Stomach smooth muscle (tissue), 2 donors: ENCODE measurements around the gene MARCKS.

ENCODE experiments used
- H3K27ac ChIP-seq: one replicate; pipeline ENCODE4 v1.7.0; 2013; ENCODE audit warnings: mild to moderate bottlenecking, low read length, inconsistent platforms
- H3K27me3 ChIP-seq, 2 donors: one replicate each; pipeline ENCODE4 v1.7.0; 2013; ENCODE audit warnings: low read length in 2 of 2; ENCODE audit not compliant: insufficient read depth in 2 of 2, control insufficient read depth in 1 of 2
- H3K36me3 ChIP-seq, 2 donors: one replicate each; pipeline ENCODE4 v1.7.0; 2013; ENCODE audit warnings: low read length in 2 of 2; ENCODE audit not compliant: control insufficient read depth in 2 of 2, insufficient read depth in 2 of 2
- H3K4me1 ChIP-seq: one replicate; pipeline ENCODE4 v1.7.0; 2013; ENCODE audit warnings: low read length; ENCODE audit not compliant: control insufficient read depth, insufficient read depth
- H3K4me3 ChIP-seq, 2 donors: one replicate each; pipeline ENCODE4 v1.7.0; 2013; ENCODE audit warnings: low read length in 2 of 2
- H3K9ac ChIP-seq, 2 donors: one replicate each; pipeline ENCODE4 v1.7.0; 2013; ENCODE audit warnings: low read length in 2 of 2, mild to moderate bottlenecking in 1 of 2
- H3K9me3 ChIP-seq, 2 donors: one replicate each; pipeline ENCODE4 v1.7.0; 2013; ENCODE audit warnings: low read length in 2 of 2; ENCODE audit not compliant: control insufficient read depth in 2 of 2
- donor health status: healthy.
- donor health status: Pancreatic carcinoma.

MARCKS gene

DNA sequence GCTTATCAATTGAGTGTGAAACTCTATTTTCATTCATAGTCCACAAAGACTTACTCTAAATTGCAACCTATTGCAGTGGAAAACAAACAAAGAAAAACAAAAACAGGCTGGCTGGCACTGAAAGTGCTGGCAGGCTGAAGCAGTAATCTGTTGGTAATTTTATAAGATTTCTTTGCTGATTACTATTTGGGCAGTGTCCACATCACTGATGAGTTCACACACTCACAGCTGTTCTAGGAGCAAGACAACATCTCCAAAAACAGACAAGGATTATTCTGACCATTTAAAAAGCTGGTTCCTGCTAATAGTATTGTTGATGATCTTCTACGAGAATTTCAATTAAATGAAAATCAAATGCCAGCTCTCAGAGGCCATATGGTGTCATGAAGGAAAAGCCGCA, 26.9 kb downstream of the MARCKS start:
- no peak overlapping the region for H3K27ac ChIP-seq
- H3K4me3 ChIP-seq = no peak overlapping the region
- no peaks in the 10 kb centered on the region for H3K27me3 ChIP-seq
- H3K9me3 ChIP-seq = no peaks in the 10 kb centered on the region
- H3K9ac ChIP-seq = no peak overlapping the region
- H3K36me3 ChIP-seq = no peaks in the 10 kb centered on the region
- peaks cover 3% of the 10 kb centered on the region for H3K4me1 ChIP-seq

DNA sequence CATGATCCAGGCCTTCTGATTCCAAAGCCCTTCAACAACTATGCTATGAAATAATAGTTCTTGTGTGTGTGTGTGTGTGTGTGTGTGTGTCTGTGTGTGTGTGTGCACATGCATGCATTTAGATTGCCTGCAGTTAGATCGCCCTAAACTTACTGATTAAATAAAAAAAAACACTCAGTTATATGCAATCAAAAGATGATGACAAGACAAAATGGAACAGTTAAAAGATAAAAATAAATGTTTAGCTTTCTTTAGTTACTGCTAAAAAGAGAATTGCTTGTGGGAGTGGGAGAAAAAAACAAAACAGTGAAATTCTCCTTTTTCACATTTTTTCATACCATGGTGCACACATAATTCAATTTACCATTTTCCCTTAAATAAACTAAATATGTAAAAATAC, 29.4 kb downstream of the MARCKS start:
- no peaks in the 10 kb centered on the region for H3K36me3 ChIP-seq
- no peak overlapping the region for H3K27ac ChIP-seq
- no peaks in the 10 kb centered on the region for H3K27me3 ChIP-seq
- no peak overlapping the region for H3K9ac ChIP-seq
- H3K4me3 ChIP-seq = no peak overlapping the region
- H3K9me3 ChIP-seq = no peaks in the 10 kb centered on the region
- peaks cover 3% of the 10 kb centered on the region for H3K4me1 ChIP-seq

DNA sequence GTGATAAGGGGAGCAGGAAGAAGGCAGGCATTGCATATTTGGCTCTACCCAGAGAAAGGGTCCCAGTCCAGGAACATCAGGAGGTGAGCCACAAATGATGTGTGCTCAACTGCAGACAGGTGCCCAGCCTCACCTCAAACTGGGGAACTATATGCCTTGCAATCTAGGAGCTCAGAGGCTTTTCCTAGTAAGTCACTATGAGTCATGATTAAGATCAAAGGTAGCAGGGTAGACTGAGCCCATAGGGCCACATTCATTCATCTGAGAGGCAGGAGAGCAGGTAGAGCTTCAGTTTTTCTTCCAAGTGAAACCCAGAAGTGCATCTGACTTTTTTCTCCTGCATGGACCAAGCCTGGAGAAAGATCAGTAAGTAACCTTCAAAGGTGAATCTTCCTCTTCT, 31.3 kb downstream of the MARCKS start:
- Histone ChIP-seq H3K4me1 (no peaks in the 10 kb centered on the region), H3K27me3 (no peaks in the 10 kb centered on the region), H3K9me3 (no peaks in the 10 kb centered on the region), H3K9ac (no peak overlapping the region), H3K36me3 (no peaks in the 10 kb centered on the region), H3K27ac (no peak overlapping the region), H3K4me3 (no peak overlapping the region)

DNA sequence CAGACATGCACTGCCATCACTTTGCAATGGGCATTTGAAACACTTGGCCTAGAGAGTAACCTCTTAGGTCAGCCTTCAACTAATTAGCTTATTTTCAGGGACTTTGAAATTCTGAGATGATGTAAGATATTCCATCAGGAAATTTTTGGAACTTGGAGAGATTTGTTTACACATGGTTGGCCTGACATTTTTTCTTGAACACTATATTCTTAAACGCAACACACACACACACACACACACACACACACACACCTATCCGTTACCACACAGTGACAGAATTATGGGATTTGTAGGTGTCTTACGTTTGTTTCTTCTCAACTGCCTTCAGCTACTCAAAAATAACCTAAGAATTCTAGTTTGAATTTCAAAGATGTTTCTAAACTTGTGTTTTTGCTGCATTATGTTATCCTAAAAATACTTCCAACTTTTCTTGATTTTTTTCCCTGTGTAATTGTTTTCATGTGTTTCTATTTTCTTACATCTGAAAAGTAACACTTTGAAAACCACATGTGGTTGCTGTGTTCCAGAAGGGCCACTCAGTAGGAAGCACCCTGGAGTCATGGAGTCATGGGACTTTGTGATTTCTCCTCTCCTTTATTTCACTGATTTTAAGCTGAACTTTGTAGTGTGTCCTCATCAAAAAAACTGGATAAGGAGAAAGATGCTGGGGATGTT, 31.9 kb downstream of the MARCKS start:
- H3K27ac ChIP-seq = no peak overlapping the region
- H3K36me3 ChIP-seq = no peaks in the 10 kb centered on the region
- H3K27me3 ChIP-seq = no peaks in the 10 kb centered on the region

DNA sequence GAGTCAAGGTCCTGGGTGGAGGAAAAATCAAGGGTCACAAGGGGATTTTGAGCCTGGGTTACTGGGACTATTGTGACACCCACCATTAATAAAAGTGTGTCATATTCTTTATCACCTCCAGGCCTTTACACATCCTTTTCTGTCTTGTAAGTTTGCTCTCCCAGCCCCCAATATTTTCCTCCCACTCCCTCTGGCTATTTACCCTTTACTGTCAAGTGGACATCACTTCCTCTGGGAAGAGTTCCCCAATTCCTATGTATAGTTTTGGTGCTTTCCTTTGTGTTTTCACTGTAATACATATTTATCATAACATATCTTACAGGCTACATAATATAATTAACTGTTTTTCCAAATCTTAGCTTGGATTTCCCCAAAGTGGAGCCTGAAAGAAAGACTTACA, 36.3 kb downstream of the MARCKS start:
- no peaks in the 10 kb centered on the region for H3K4me1 ChIP-seq
- no peaks in the 10 kb centered on the region for H3K27me3 ChIP-seq
- no peaks in the 10 kb centered on the region for H3K9me3 ChIP-seq
- no peak overlapping the region for H3K27ac ChIP-seq
- H3K36me3 ChIP-seq = no peaks in the 10 kb centered on the region
- H3K9ac ChIP-seq = no peak overlapping the region
- no peak overlapping the region for H3K4me3 ChIP-seq

More for the DNA sequence above, 31.9 kb downstream of the MARCKS start:
- Histone ChIP-seq H3K4me1 (no peaks in the 10 kb centered on the region), H3K9ac (no peak overlapping the region), H3K9me3 (no peaks in the 10 kb centered on the region), H3K4me3 (no peak overlapping the region)

DNA sequence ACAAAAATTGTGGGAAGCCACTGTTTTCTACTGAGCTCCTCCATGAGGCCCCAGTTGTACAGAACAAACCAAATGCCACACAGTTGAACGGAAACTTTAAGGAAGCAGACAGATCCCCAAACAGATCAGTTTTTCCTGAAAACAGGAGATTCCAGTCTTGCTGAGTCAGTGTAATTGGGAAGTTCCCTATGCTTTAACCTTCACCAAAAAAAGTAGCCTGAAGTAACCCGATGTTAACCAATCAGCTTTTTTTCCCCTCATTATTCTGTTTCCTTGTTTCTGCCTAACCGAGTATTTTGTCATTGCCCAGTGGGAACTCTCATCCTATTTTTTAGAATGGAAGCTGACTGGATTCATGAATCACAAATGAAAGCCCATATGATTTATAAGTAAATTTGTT, 36.7 kb downstream of the MARCKS start:
- Histone ChIP-seq H3K27ac (no peak overlapping the region), H3K4me3 (no peak overlapping the region), H3K4me1 (no peaks in the 10 kb centered on the region), H3K27me3 (no peaks in the 10 kb centered on the region), H3K36me3 (no peaks in the 10 kb centered on the region), H3K9ac (no peak overlapping the region), H3K9me3 (no peaks in the 10 kb centered on the region)

DNA sequence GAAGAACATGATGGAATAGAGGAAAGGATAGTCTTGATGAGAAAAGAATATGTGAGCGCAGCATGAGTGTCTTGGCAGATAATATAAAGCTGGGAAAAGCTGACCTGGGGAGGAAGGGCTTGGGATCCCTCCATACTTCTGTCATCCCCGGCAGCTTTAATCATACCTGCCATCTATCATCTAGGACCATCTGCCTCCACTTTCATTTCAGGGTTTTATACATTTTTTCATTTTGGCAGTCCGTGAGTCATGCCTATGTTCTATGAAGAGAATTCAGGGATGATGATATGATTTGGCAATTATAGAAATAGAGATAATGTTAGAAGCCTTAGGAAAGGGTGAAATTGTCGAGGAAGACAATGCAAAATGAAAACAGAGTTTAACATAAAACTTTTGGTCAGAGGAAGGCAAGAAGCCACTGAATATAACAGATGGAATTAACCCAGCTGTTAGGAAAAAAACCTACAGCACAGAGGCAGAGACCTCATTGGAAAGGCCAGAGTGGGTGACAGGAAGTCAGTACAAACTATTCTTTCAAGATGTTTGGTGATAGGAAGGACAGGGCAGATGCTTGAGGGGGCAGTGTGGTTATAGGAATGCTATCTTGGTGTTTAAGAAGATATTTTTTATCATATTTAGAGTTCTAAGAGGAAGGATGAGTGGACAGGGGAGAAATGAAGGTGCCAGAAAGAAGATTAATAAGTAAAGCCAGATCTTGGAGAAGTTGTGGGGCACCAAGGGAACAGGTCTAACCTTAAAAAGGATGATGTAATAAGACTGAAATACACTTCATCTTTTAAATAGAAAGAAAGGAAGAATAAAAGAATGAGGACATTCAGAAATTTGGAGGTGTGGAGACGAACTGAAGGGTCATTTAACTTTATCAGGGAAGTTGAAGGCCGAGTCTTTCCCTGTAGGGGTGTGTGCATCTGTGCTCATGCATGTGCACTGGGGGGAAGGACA, 37.8 kb downstream of the MARCKS start:
- H3K4me3 ChIP-seq = no peak overlapping the region
- H3K27ac ChIP-seq = no peak overlapping the region
- no peaks in the 10 kb centered on the region for H3K36me3 ChIP-seq
- no peaks in the 10 kb centered on the region for H3K27me3 ChIP-seq
- H3K9me3 ChIP-seq = no peaks in the 10 kb centered on the region
- no peaks in the 10 kb centered on the region for H3K4me1 ChIP-seq
- H3K9ac ChIP-seq = no peak overlapping the region

DNA sequence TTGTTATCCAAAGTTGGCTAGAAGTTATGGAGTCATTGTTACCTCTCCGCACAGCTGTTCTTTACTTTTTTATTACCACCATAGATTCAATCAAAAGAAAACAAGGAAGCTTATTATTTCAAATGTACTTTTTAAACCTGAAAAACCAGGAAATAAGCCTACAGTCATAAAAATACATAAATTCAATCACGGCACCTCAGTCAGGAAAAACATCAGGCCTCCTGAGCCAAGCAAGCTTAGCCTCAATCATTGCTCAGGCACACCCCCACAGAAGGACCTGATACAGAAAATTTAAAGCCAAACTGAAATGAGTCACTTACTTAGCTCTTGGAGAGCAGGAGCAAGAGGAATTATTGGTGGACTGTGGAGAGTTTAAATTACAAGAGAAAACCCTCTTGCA, 44.3 kb downstream of the MARCKS start:
- Histone ChIP-seq H3K4me3 (no peak overlapping the region), H3K36me3 (no peaks in the 10 kb centered on the region), H3K27me3 (no peaks in the 10 kb centered on the region), H3K9me3 (no peaks in the 10 kb centered on the region), H3K4me1 (peaks cover 14% of the 10 kb centered on the region), H3K27ac (no peak overlapping the region), H3K9ac (no peak overlapping the region)

DNA sequence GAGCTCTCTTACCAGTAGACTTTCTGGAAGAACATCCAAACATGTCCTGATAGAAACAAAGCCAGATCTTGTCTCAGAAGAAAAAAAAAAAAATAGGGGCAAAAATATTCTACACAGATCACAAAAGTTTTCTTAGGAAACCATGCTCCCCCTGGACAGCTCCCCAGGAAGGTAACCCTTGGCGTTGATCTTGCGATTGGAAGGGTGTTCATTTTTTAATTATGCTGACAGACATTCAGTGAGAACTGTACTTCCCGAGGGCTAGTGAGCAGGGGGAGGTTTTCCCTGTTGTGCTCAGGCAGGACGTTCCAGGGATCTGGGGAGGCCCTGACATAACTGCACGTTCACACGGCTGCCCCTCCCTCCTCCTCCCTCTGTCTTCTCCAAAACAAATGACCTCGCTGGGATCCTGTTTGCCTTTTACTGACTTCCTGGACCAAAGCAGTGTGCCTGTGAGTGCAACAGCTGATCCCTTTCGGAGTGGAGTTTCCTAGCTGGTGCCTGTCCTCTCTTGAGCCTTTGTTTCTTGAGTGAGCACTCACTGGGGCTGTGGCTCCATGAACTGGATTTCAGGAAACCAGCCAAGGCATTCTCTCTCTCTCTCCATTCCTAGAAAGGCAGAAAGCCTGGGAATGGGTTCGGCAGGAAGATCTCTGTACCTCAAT, 46.7 kb downstream of the MARCKS start:
- Histone ChIP-seq H3K4me3 (peak overlapping the region; percentile 31 to 63), H3K9me3 (no peaks in the 10 kb centered on the region), H3K9ac (peak overlapping the region in 1 of 2 donors; percentile 51), H3K4me1 (peaks cover 16% of the 10 kb centered on the region), H3K27me3 (no peaks in the 10 kb centered on the region), H3K27ac (peak overlapping the region; percentile 58), H3K36me3 (no peaks in the 10 kb centered on the region)

DNA sequence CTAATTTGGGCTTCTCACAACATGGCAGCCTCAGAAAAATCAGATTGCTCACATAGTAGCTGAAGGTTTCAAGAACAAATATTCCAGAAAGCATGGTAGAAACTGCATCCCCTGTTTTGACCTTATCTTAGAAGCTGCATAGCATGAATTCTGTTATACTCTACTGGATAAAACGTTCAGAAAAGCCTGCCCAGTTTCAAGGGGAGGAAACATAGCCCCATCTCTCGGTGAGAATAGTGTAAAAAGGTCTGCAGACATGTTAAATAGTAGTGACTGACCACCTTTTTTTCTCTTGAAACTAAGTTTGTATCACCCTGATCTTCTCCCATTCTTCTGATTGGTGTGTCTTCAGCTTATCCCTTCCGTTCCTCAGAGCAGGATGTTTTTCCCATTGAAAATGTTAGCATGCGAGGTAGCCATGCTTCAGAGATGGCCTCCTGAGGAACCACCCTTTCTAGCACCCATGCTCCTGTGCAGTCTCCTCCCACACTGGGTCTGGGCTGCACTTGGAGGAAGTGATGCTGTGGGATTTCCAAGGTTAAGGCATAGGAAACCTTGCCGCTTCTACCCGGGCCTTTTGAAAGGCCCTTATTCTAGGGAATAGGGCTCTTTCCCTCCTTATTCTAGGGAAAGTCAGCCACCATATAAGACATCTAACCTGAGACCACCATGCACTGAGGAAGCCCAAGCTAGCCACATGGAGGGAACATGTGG, 50.1 kb downstream of the MARCKS start:
- H3K4me1 ChIP-seq = peaks cover 16% of the 10 kb centered on the region
- H3K27ac ChIP-seq = no peak overlapping the region
- H3K27me3 ChIP-seq = no peaks in the 10 kb centered on the region
- no peak overlapping the region for H3K4me3 ChIP-seq
- no peaks in the 10 kb centered on the region for H3K36me3 ChIP-seq
- H3K9ac ChIP-seq = no peak overlapping the region
- no peaks in the 10 kb centered on the region for H3K9me3 ChIP-seq
